DMS 273 (cell line): Measurements from ENCODE around the gene CDC6.

Experiments used
- DNase-seq: peaks from one replicate; lab custom pipeline; 2025; ENCODE audit not compliant: unreplicated experiment; lab: John Stamatoyannopoulos, UW

CDC6 gene

DNA sequence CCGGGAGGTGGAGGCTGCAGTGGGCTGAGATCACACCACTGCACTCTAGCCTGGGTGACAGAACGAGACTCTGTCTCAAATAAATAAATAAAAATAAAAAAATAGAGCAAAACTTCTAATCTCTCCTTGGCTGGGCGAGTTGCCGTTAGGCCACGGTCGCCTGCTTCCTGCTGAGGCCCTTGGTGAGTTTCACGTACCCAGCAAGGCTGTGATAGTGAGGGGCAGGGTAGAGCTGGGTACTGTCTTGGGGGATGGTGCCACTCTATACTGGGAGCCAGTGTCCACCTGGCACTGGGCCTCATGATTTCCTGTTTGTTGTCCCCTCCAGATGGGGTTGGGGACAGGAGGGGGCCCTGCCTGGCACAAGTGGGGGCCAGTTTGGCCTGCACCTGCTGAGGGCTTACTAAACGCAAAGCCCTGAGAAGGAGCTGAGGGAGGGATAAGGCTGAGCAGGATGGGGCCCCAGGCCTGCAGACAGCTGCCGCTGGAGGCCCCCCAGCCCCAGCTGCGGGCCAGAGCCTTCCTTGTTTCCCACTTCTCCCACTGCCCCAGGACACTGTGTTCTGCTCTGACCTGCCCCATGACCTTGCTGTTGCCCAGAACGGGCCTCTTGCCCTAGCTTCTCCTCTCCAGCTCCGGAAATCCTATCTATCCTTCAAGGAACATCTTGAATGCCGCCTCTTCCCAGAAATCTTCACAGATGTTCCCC, 51.4 kb downstream of the CDC6 start:
- no peak for DNase-seq

DNA sequence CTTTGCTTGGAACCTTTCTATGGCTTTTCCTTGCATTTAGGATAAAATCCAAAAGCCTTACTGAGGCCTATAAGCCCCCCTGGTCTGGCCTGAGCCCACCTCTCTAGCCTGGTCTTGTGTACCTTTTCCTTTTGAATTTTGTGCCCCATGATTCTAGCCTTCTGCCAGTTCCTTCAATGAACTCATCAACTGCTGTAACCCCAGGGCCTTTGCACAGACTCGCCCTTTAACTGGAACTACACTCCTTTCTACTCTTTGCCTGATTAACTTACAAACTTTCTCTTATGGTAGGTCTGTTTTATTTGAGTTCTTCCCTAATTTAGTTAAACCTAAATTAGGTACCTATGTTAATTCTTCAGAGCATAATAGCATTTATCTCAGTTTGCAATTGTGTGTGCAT, 52.6 kb downstream of the CDC6 start:
- DNase-seq, result no peak

GRCh38 chr17:40340880-40341807, 53.5 kb downstream of the CDC6 start:
- DNase-seq, result no peak

DNA sequence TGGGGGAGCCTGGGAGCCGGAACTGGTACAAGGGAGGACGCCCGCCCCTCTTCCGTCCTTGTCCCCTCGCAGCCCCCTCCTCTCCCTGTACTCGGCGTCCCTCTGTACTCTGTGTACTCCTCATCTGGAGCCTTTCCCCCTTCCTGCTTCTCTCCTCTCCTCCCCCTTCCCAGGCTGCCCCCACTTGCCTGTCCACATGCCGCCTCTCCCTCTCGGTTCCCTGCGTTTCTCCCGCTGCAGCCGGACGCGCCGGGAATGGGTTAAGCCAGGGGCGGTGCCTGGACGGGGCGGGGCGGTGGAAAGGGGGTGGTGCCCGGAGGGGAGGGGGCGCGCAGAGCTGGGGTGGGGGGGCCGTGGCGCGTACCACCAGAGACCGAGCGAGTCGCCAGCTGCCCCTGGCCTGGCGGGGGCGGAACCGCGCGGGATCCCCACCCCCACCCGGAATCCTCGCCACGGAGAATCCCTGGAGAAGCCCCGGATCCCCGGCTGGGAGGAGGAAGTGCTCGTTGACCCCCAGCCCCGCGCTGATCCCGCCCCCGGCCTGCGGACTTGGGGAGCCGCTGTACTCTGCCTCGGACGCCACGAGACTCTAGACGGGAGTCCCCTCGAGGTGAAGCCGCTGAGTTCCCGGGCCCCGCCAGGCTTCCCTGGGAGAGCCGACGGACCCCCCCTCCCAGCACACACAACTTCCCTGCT, 54.3 kb downstream of the CDC6 start:
- DNase-seq, result no peak

- no peak for DNase-seq
These were observed 55.0 kb downstream of the CDC6 start for GRCh38 chr17:40342504-40343218.

- DNase-seq, result no peak
These were observed 55.8 kb downstream of the CDC6 start for GRCh38 chr17:40343219-40344119.

- DNase-seq, result no peak
These were observed 56.9 kb downstream of the CDC6 start for GRCh38 chr17:40344421-40345160.

DNA sequence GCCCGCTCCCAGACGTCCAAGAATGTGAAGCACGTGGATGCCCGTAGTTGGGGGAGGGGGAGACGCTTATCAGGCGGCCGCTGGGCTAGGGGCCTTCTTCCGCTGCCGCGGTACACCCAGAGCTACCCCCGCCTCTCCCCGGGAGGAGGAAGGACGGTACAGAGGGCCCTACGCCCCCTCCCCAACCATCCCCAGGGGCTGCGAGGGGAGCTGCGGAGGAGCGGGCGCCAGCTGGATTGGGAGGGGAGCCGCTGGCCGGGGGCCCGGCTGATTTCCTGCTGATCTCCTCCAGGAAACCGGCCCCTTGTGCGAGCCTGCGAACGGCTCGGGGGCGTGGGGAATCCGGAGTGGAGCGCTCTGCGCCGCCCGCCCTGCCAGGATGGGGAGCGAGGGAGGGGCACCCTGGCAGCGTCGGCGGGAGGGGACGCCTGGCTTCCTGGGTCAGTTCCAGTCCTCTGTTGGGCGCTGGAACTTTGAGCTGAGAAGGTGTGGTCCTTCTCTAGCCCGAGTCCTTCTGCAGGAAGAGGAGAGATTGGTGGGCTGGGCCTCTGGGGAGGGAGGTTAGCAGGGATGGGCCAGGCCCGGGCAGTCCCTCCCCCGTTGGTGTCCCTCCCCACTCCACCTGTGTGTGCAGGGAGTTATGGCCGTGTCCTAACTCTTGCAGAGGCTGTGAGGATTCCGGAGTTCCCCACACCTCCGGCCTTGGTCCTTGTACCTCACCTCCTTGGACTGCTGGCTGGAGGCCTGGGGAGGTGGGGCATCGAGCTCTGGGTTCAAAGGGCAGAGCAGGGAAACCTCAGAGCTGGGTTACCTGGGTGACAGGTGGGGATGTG, 57.7 kb downstream of the CDC6 start:
- DNase-seq, result peak; percentile 76

GRCh38 chr17:40345994-40346764, 58.5 kb downstream of the CDC6 start:
- no peak for DNase-seq

GRCh38 chr17:40346765-40347158, 59.1 kb downstream of the CDC6 start:
- no peak for DNase-seq

DNA sequence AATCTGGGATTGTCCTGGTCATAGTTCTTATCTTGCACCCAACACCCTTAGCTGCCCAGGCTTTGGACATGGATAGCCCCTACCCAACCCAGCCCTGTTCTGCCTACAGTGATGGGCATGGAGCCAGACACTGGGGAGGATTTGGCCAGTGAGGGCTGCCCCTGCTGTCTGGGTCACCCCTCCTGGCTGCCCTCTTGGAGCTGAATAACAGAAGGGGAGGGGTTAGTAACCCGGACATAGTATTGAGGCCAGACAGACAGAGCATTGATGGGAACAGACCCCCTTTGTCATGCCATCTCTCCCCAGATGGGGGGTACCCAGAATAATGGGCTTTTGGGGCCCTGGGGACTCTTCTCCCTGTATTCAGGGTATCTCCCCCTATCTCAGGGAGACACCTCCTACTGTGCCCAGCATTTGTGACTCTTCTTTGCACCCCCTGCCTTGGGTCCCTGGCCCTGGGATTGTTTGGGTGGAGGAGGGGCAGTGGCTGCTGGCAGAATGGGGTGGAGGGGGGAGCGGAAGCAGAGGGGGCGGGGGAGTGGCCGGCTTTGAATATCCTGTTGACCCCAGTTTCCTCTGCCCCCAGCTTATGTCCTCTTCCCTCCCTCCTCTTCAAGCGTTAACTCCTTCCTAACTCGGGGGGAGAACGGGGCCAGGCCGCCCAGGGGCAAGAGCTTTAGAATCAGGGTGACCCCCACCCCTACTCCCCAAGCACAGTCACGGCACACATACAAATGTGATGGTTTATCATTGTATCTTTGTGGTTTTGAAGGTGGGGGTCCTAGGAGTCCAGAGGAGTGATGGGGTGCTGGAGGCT, 59.8 kb downstream of the CDC6 start:
- no peak for DNase-seq

- DNase-seq, result no peak
These were observed 60.4 kb downstream of the CDC6 start for GRCh38 chr17:40348136-40348504.

DNA sequence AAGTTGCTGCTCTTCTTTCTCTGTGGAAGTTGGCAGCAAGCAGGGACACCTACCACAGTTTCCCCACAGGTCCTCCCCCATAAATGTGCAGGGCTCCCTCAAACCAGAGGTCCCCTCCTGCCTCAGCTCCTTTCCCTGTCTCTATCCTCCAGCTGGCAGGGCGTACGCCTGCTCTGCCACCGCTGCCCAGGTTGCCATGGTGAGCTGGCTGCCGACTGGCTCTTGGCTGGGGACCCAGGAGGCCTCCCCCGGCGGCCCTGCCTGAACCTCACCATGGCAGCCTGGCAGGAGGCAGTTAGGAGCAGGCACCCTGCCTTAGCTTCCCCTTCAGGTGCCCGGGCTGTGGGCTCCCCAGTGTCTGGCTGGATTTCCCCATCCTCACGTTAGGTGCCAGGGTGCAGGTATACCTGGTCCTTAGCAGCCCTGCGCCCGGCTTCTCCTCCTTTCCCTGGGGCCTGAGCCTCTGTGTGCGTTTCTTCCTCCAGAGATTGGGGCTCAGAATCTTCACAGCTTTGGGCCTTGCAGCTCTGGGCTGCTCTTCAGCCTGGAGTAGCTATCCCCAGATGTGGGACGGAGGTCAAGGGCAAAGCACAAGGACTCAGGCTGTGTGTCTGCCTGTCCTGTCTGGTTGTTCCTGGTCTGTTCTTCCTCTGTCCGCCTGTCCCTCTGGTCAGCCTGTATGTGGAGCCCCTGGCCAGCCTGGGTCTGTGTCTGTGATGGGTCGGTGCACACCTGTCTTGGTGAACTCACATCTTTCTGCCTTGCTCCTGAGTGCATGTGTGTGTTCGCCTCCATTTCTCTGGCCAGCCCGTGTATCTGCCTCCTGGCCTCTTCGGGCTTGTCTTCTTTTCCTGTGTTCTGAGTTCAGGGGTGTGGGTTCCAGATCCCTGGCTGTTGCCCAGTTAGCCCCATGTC, 61.1 kb downstream of the CDC6 start:
- peak; percentile 88 for DNase-seq

- no peak for DNase-seq
These were observed 61.8 kb downstream of the CDC6 start for GRCh38 chr17:40349477-40349894.

DNA sequence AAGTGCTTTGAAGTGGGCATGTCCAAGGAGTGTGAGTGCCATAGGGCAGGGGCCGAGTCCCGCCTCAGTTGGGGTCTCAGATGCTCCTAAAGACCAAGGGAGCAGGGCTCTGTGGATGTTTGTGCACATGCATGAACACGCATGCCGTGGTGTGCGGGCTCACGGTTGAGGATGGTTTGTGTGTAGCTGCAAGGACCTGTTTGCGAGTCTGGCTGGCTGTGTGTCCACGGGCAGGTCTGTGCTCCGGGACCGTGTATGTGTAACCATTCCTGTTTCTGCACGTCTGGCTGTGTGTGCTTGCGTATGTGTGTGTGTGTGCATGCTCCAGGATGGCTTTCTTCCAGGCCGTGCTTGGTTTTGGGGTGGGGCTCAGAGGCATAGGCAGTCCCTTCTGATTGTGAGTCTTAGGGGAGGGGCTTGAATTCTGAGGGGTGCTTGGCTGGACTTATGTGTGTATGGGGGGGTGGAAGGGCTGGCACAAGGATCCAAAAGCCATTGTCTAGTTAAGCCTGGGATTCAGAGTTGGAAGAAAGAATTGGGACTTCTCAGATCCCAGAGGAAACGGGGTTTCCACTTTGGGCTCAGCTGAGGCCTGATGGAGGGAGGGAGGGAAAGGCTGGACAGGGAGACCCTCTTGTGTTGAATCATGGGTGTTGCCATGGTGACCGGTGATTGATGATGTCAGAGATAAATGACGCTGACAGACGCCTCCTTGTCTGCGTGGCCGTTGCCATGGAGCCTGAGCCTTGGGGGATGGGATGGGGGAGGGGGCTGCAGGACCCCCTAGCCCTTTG, 62.4 kb downstream of the CDC6 start:
- no peak for DNase-seq
